Neural crest cell (in vitro differentiated cells): ENCODE results near the gene RACK1. TPM values are rescaled to one million over a fixed set of nuclear protein-coding genes. Genes with fewer than 3 reads are reported as not detected.
A peak's percentile ranks its signal among the peaks of the same experiment; 100 is the strongest.

ENCODE experiments used
- DNase-seq: peaks from one replicate; pipeline ENCODE4 v3.0.0; 2021; ENCODE audit warnings: low read depth, mixed read lengths, low spot score
- H3K27ac Mint-ChIP-seq: one replicate; pipeline ENCODE4 v1.8.0; 2021; ENCODE audit warnings: mild to moderate bottlenecking, mixed read lengths; ENCODE audit not compliant: unreplicated experiment
- H3K27me3 Mint-ChIP-seq: 2 replicates; pipeline ENCODE4 v1.8.0; 2021; ENCODE audit warnings: low read depth, mild to moderate bottlenecking, mixed read lengths
- H3K36me3 Mint-ChIP-seq: 2 replicates; pipeline ENCODE4 v1.8.0; 2021; ENCODE audit warnings: low read depth, mild to moderate bottlenecking, mixed read lengths
- H3K4me1 Mint-ChIP-seq: 2 replicates; pipeline ENCODE4 v1.8.0; 2021; ENCODE audit warnings: mixed read lengths
- H3K4me3 Mint-ChIP-seq: one replicate; pipeline ENCODE4 v1.8.0; 2021; ENCODE audit warnings: mild to moderate bottlenecking, mixed read lengths
- H3K9me3 Mint-ChIP-seq: 2 replicates; pipeline ENCODE4 v1.8.0; 2021; ENCODE audit warnings: mixed read lengths
- CTCF ChIP-seq: fragments of 200-600 bp; sonication (generic); conservative IDR thresholded peaks from 2 replicates; pipeline ENCODE4 v1.5.0; 2021; ENCODE audit warnings: antibody characterized with exemption, mild to moderate bottlenecking
- microRNA-seq: library from miRNA; unstranded; fragments of <30 nt; microRNA quantifications from one replicate; pipeline ENCODE4, GENCODE V29; 2020
- total RNA-seq: library from RNA; stranded (reverse); gene quantifications from 2 replicates; pipeline ENCODE4 v1.2.1, GENCODE V29; 2021

The RACK1 gene
- total RNA-seq, 1 donor from 2014 or later = 2,359 TPM

- H3K27ac Mint-ChIP-seq = peak overlapping the region; percentile 94
- H3K36me3 Mint-ChIP-seq = peaks cover 15% of the 10 kb centered on the region
- peaks cover 3% of the 10 kb centered on the region for H3K9me3 Mint-ChIP-seq
- H3K4me3 Mint-ChIP-seq = peak overlapping the region; percentile 99
- peaks cover 46% of the 10 kb centered on the region for H3K4me1 Mint-ChIP-seq
- DNase-seq = peak; percentile 40
- H3K27me3 Mint-ChIP-seq = peaks cover 63% of the 10 kb centered on the region
- no peak for TF ChIP-seq CTCF
These were observed 54.2 kb downstream of the RACK1 start for GRCh38 chr5:181189363-181189961.

- peak overlapping the region; percentile 99 for H3K4me3 Mint-ChIP-seq
- peaks cover 18% of the 10 kb centered on the region for H3K36me3 Mint-ChIP-seq
- TF ChIP-seq CTCF = no peak
- peak; percentile 87 for DNase-seq
- H3K27ac Mint-ChIP-seq = peak overlapping the region; percentile 94
- H3K4me1 Mint-ChIP-seq = peaks cover 50% of the 10 kb centered on the region
- H3K9me3 Mint-ChIP-seq = peaks cover 5% of the 10 kb centered on the region
- H3K27me3 Mint-ChIP-seq = peaks cover 67% of the 10 kb centered on the region
These were observed 54.9 kb downstream of the RACK1 start for GRCh38 chr5:181188700-181189362.

GRCh38 chr5:181187500-181188213 lies 56.0 kb downstream of the RACK1 start:
- Mint-ChIP-seq H3K27me3 (peaks cover 57% of the 10 kb centered on the region), H3K4me3 (peak overlapping the region; percentile 99), H3K9me3 (peaks cover 5% of the 10 kb centered on the region), H3K4me1 (peaks cover 47% of the 10 kb centered on the region), H3K27ac (peak overlapping the region; percentile 94), H3K36me3 (peaks cover 18% of the 10 kb centered on the region)
- DNase-seq = peak; percentile 80
- peak; percentile 53 for TF ChIP-seq CTCF

DNA sequence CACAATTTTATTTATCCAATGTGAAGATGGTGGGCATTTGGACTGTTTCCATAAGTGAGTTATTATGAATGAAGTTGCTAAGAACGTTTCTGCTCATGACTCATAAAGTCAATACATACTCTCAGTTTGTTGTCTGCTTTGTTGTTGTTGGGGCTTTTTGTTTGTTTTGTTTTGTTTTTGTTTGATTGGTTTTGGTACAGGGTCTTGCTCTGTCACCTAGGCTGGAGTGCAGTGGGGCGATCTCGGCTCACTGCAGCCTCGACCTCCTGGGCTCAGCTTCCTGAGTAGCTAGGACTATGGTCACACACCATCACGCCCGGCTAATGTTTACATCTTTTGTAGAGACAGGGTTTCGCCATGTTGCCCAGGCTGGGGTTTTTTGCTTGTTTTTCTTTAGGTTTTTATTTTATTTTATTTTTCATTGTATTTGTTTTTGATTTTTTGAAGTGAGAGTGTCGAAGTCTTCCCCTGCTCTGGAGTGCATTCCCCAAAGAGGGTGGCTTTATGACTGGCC lies 56.7 kb downstream of the RACK1 start:
- peaks cover 5% of the 10 kb centered on the region for H3K9me3 Mint-ChIP-seq
- H3K27ac Mint-ChIP-seq = no peak overlapping the region
- no peak for DNase-seq
- H3K4me1 Mint-ChIP-seq = peaks cover 42% of the 10 kb centered on the region
- peaks cover 52% of the 10 kb centered on the region for H3K27me3 Mint-ChIP-seq
- no peak for TF ChIP-seq CTCF
- H3K36me3 Mint-ChIP-seq = peaks cover 18% of the 10 kb centered on the region
- peak overlapping the region; percentile 99 for H3K4me3 Mint-ChIP-seq

Small RNA genes lying within 50 kb of the gene (microRNA-seq; reads per million reads assigned to microRNA genes)
- gene MIR4638 = not detected

Other genes with a start within 250 kb of the RACK1 start
- not detected in 2 replicates for gene BTNL9, start 203.6 kb downstream of the RACK1 start, total RNA-seq
- gene OR2V1, start 112.7 kb downstream of the RACK1 start, total RNA-seq = not detected in 2 replicates
- gene OR2V2, start 96.3 kb downstream of the RACK1 start, total RNA-seq = not detected in 2 replicates
- not detected in 2 replicates for gene TRIM7, start 38.7 kb downstream of the RACK1 start, total RNA-seq
- gene TRIM41, start 20.6 kb downstream of the RACK1 start, total RNA-seq = 34.5 and 39.1 TPM in 2 replicates
- gene TRIM52, start 17.2 kb upstream of the RACK1 start, total RNA-seq = 9.0 TPM in 2 replicates
- gene OR4F3, start 123.4 kb upstream of the RACK1 start, total RNA-seq = not detected in 2 replicates